PFSK-1 (cell line): Measurements from ENCODE around the gene TNS4.

Source experiments
- FOXP2 ChIP-seq: optimal IDR thresholded peaks from 2 replicates; pipeline ENCODE3; 2011; ENCODE audit warnings: borderline replicate concordance, control low read depth, inconsistent platforms; ENCODE audit not compliant: insufficient read depth; ENCODE audit errors: extremely low read length, extremely low read depth
- POLR2AphosphoS5 ChIP-seq: IDR thresholded peaks from 2 replicates; pipeline ENCODE4 v1.6.1; 2012; ENCODE audit warnings: low read depth, mild to moderate bottlenecking, control low read depth, low read length, moderate library complexity
- SIN3A ChIP-seq: IDR thresholded peaks from 2 replicates; pipeline ENCODE4 v1.6.1; 2012; ENCODE audit warnings: mild to moderate bottlenecking, low read length, moderate library complexity, borderline replicate concordance; ENCODE audit not compliant: insufficient read depth
- TAF1 ChIP-seq: IDR thresholded peaks from 2 replicates; pipeline ENCODE4 v1.6.1; 2012; ENCODE audit warnings: low read length, control low read depth, borderline replicate concordance; ENCODE audit not compliant: insufficient read depth
- TF ChIP-seq, protein P1 (sequence below), 2 experiments: IDR thresholded peaks; 2 replicates each; pipeline versions ENCODE4 v1.6.1 to v1.8.0; 2011 to 2012; ENCODE audit warnings: low read depth in 2 of 2, low read length in 2 of 2, control low read depth in 1 of 2, inconsistent platforms in 1 of 2, mild to moderate bottlenecking in 1 of 2, moderate library complexity in 1 of 2; ENCODE audit not compliant: insufficient read depth in 1 of 2

TNS4 gene

DNA sequence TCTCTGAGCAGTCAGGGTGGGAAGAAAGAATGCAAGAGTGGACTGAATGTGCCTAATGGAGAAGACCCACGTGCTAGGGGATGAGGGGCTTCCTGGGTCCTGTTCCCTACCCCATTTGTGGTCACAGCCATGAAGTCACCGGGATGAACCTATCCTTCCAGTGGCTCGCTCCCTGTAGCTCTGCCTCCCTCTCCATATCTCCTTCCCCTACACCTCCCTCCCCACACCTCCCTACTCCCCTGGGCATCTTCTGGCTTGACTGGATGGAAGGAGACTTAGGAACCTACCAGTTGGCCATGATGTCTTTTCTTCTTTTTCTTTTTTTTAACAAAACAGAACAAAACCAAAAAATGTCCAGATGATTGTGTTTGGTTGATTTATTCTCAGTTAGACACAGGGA lies 44.1 kb downstream of the TNS4 start:
- TF ChIP-seq, protein P1, sequence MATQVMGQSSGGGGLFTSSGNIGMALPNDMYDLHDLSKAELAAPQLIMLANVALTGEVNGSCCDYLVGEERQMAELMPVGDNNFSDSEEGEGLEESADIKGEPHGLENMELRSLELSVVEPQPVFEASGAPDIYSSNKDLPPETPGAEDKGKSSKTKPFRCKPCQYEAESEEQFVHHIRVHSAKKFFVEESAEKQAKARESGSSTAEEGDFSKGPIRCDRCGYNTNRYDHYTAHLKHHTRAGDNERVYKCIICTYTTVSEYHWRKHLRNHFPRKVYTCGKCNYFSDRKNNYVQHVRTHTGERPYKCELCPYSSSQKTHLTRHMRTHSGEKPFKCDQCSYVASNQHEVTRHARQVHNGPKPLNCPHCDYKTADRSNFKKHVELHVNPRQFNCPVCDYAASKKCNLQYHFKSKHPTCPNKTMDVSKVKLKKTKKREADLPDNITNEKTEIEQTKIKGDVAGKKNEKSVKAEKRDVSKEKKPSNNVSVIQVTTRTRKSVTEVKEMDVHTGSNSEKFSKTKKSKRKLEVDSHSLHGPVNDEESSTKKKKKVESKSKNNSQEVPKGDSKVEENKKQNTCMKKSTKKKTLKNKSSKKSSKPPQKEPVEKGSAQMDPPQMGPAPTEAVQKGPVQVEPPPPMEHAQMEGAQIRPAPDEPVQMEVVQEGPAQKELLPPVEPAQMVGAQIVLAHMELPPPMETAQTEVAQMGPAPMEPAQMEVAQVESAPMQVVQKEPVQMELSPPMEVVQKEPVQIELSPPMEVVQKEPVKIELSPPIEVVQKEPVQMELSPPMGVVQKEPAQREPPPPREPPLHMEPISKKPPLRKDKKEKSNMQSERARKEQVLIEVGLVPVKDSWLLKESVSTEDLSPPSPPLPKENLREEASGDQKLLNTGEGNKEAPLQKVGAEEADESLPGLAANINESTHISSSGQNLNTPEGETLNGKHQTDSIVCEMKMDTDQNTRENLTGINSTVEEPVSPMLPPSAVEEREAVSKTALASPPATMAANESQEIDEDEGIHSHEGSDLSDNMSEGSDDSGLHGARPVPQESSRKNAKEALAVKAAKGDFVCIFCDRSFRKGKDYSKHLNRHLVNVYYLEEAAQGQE (IDR thresholded peaks at IDR 0.05; ENCODE audit: insufficient read depth in 1 of 2, low read depth in 2 of 2, low read length in 2 of 2): no peak
- TF ChIP-seq TAF1 (no peak), POLR2AphosphoS5 (no peak), FOXP2 (no peak)

GRCh38 chr17:40456396-40456951 lies 44.9 kb downstream of the TNS4 start:
- TF ChIP-seq TAF1: no peak
- TF ChIP-seq POLR2AphosphoS5: no peak
- no peak for TF ChIP-seq SIN3A

DNA sequence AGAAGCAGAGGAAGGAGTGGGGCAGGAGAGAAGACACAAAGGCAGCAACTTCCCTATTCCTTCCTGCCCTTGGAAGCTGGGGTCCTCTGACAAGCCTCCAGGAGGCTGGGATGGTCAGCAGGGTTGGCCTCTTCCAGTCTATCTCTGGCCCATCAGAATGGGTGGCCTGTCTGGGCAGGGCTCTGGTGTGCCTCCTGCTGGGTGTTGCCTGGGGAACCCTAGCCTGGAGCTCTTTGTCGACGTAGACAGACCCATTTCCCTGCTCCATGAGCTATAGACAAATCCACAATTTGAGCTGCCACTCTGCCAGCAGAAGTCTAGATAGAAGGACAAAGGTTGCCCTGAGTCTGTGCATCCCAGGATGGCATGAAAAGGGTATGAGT lies 46.8 kb downstream of the TNS4 start:
- TF ChIP-seq POLR2AphosphoS5: no peak
- no peak for TF ChIP-seq TAF1
- TF ChIP-seq, protein P1 (IDR thresholded peaks at IDR 0.05; ENCODE audit: insufficient read depth in 1 of 2, low read depth in 2 of 2, low read length in 2 of 2): no peak
- TF ChIP-seq FOXP2: no peak
- no peak for TF ChIP-seq SIN3A

- TF ChIP-seq FOXP2 (no peak), POLR2AphosphoS5 (no peak), SIN3A (no peak), TAF1 (no peak)
- TF ChIP-seq, protein P1 (IDR thresholded peaks at IDR 0.05; ENCODE audit: insufficient read depth in 1 of 2, low read depth in 2 of 2, low read length in 2 of 2): no peak
These were observed 47.4 kb downstream of the TNS4 start for GRCh38 chr17:40453881-40454612.

- TF ChIP-seq SIN3A (no peak), POLR2AphosphoS5 (no peak), FOXP2 (no peak), TAF1 (no peak)
- TF ChIP-seq, protein P1 (IDR thresholded peaks at IDR 0.05; ENCODE audit: insufficient read depth in 1 of 2, low read depth in 2 of 2, low read length in 2 of 2): no peak
These were observed 48.5 kb downstream of the TNS4 start for GRCh38 chr17:40452921-40453378.
